K562 (cell line): ENCODE data around the gene IPO11. TPM values are rescaled to one million over a fixed set of nuclear protein-coding genes. Genes with fewer than 3 reads are reported as not detected.

ENCODE experiments used
- AFF4 ChIP-seq: sonication (generic); formaldehyde crosslinking; IDR thresholded peaks from 2 replicates; pipeline ENCODE4 v1.8.0; 2023; ENCODE audit warnings: mild to moderate bottlenecking, missing genetic modification reagents
- BRCA1 ChIP-seq, 2 experiments: fragments of 450-650 bp in 1 of 2; sonication (generic) in 1 of 2; formaldehyde crosslinking in 1 of 2; IDR thresholded peaks; 2 replicates each; pipeline versions ENCODE4 v1.5.0 to v1.6.1; 2017 to 2020; ENCODE audit warnings: mild to moderate bottlenecking in 1 of 2, missing genetic modification reagents in 1 of 2
- CCNT2 ChIP-seq: IDR thresholded peaks from 2 replicates; pipeline ENCODE4 v1.6.1; 2011; ENCODE audit warnings: borderline replicate concordance, low read depth, mild to moderate bottlenecking, moderate library complexity, mixed read lengths, low read length; ENCODE audit not compliant: insufficient read length; ENCODE audit errors: extremely low read depth
- DIDO1 ChIP-seq: fragments of 450-650 bp; IDR thresholded peaks from 2 replicates; pipeline ENCODE4 v1.6.1; 2016; ENCODE audit warnings: low read depth, missing biosample characterization, missing genetic modification characterization
- DPF2 ChIP-seq: fragments of 450-650 bp; IDR thresholded peaks from 2 replicates; pipeline ENCODE4 v1.6.1; 2016
- EZH2 ChIP-seq: IDR thresholded peaks from 2 replicates; pipeline ENCODE4 v1.6.1; 2012; ENCODE audit warnings: low read depth, mild to moderate bottlenecking, inconsistent platforms, low read length, borderline replicate concordance
- GATAD2B ChIP-seq: fragments of 450-650 bp; IDR thresholded peaks from 2 replicates; pipeline ENCODE4 v1.6.1; 2017; ENCODE audit warnings: mild to moderate bottlenecking, borderline replicate concordance
- MAZ ChIP-seq, 2 experiments: fragments of 450-650 bp in 1 of 2; sonication (generic) in 1 of 2; formaldehyde crosslinking; IDR thresholded peaks in 1 of 2; conservative IDR thresholded peaks in 1 of 2; 2 replicates each; pipeline versions ENCODE4 v1.4.0 to v1.5.0; 2020; ENCODE audit warnings: mild to moderate bottlenecking in 1 of 2, missing genetic modification reagents in 1 of 2
- MXD1 ChIP-seq: fragments of 250-450 bp; sonication (Bioruptor Pico); IDR thresholded peaks from 2 replicates; pipeline ENCODE4 v1.8.0; 2021; ENCODE audit warnings: borderline replicate concordance, mild to moderate bottlenecking, moderate library complexity; ENCODE audit not compliant: poor library complexity, severe bottlenecking
- MYBL2 ChIP-seq, 2 experiments: fragments of 450-650 bp in 1 of 2; sonication (generic) in 1 of 2; formaldehyde crosslinking in 1 of 2; IDR thresholded peaks; 2 replicates each; pipeline versions ENCODE4 v1.6.1 to v1.8.1; 2017 to 2022; ENCODE audit warnings: borderline replicate concordance in 1 of 2, inconsistent platforms in 1 of 2, low read depth in 1 of 2, mild to moderate bottlenecking in 1 of 2, missing genetic modification reagents in 1 of 2, moderate library complexity in 1 of 2
- NFYB ChIP-seq: IDR thresholded peaks from 2 replicates; pipeline ENCODE4 v1.6.1; 2011; ENCODE audit warnings: mild to moderate bottlenecking, moderate library complexity; ENCODE audit not compliant: insufficient read length; ENCODE audit errors: extremely low read depth
- POLR2B ChIP-seq: fragments of 450-650 bp; IDR thresholded peaks from 2 replicates; pipeline ENCODE4 v1.6.1; 2018; ENCODE audit warnings: low read depth; ENCODE audit not compliant: partially characterized antibody
- POU5F1 ChIP-seq: fragments of 150-350 bp; IDR thresholded peaks from 2 replicates; pipeline ENCODE4 v1.6.1; 2014; ENCODE audit warnings: borderline replicate concordance, low read length, low read depth, mild to moderate bottlenecking; ENCODE audit not compliant: partially characterized antibody
- WHSC1 ChIP-seq: IDR thresholded peaks from one replicate; pipeline ENCODE4 v1.6.1; 2012; ENCODE audit warnings: low read length, control low read depth, inconsistent platforms
- ZNF143 ChIP-seq: sonication (generic); formaldehyde crosslinking; IDR thresholded peaks from 2 replicates; pipeline ENCODE4 v1.9.0; 2022; ENCODE audit warnings: mild to moderate bottlenecking, missing genetic modification reagents
- ZNF23 ChIP-seq: fragments of 250-450 bp; sonication (Bioruptor Pico); IDR thresholded peaks from 2 replicates; pipeline ENCODE4 v1.4.0; 2020; ENCODE audit warnings: mild to moderate bottlenecking
- polyA plus RNA-seq, 8 experiments: library from polyadenylated mRNA; depleted of rRNA in 4 of 8; stranded (reverse) in 5 of 8; unstranded in 3 of 8; fragments of >200 nt; fragmentation: Nextera tagmentation in 2 of 8; fragmentation: Illumina TruSeq in 1 of 8; extraction: Ambion mirVana in 2 of 8; extraction: Trizol in 1 of 8; gene quantifications; 2 replicates each; pipeline versions ENCODE4 v1.2.1 to v1.2.3, GENCODE V29; 2011 to 2014; ENCODE audit warnings: inconsistent platforms in 1 of 8, missing spikeins in 1 of 8
- total RNA-seq, 7 experiments: library from RNA; depleted of rRNA in 6 of 7; stranded (reverse); fragments of >200 nt in 6 of 7; fragmentation: Illumina TruSeq in 2 of 7; extraction: Trizol in 2 of 7; gene quantifications; 2 replicates each; pipeline versions ENCODE4 v1.2.1 to v1.2.3, GENCODE V29; 2011 to 2021; ENCODE audit warnings: low replicate concordance in 1 of 7

Gene IPO11
- total and polyA plus RNA-seq, 9 of the 15 experiments (the other 6 are each of a cell fraction or from before 2014, with no cell fraction given): 38.7 to 96.0 (median 70.9) TPM

- TF ChIP-seq BRCA1 (IDR thresholded peaks at IDR 0.05) (no peak), BRCA1 (CRISPR knock-in tag; IDR thresholded peaks at IDR 0.05) (no peak), GATAD2B (no peak), MXD1 (CRISPR knock-in tag) (peak; percentile 93), DIDO1 (no peak), CCNT2 (peak; percentile 74), POU5F1 (no peak), ZNF143 (CRISPR knock-in tag) (peak; percentile 93), MYBL2 (IDR thresholded peaks at IDR 0.05; ENCODE audit: low read depth) (no peak), MYBL2 (CRISPR knock-in tag; IDR thresholded peaks at IDR 0.05; ENCODE audit: borderline replicate concordance) (no peak), MAZ (CRISPR knock-in tag; conservative IDR thresholded peaks at IDR 0.05 in 1 of 2, IDR thresholded peaks at IDR 0.05 in 1 of 2) (peak; percentile 84 to 87), WHSC1 (no peak), NFYB (no peak), EZH2 (no peak), AFF4 (CRISPR knock-in tag) (peak; percentile 64; the same call in 1 of the 2 replicates), ZNF23 (CRISPR knock-in tag) (no peak), DPF2 (peak; percentile 49; the same call in 1 of the 2 replicates), POLR2B (peak; percentile 94)
Observed at GRCh38 chr5:62403411-62404250, 8.9 kb upstream of the IPO11 start, which contains the start of gene DIMT1 (continued).
